HCT116 (cell line): ENCODE results near the gene CYSTM1. TPM values are rescaled to one million over a fixed set of nuclear protein-coding genes. Genes with fewer than 3 reads are reported as not detected.

Experiments used
- ATAC-seq: fragments of 200-7000 bp; cut with Tn5 transposase; 2 replicates; pipeline ENCODE4 v1.9.1; 2020; ENCODE audit warnings: mild to moderate bottlenecking, moderate library complexity
- BruUV-seq: library from RNA; stranded (reverse); fragments of 400-500 nt; replicated peaks from 2 replicates; lab custom pipeline; 2021; lab: Mats Ljungman, UMichigan
- CTCF ChIA-PET: fragments of 300-600 bp; sonication (Branson Sonifier 250); formaldehyde crosslinking; loops from one replicate; lab custom pipeline; 2021; ENCODE audit warnings: antibody characterized with exemption; lab: Charles Lee
- POLR2A ChIA-PET: fragments of 300-600, 350-600 bp; sonication (Branson Sonifier 250); formaldehyde crosslinking; loops from one replicate; lab custom pipeline; 2021; ENCODE audit warnings: antibody characterized with exemption; lab: Charles Lee
- RAD21 ChIA-PET, 2 experiments: fragments of 300-600 bp; sonication (Branson Sonifier 250); formaldehyde crosslinking; loops; one replicate each; lab custom pipeline; 2023; ENCODE audit warnings: low total read pairs in 2 of 2; ENCODE audit not compliant: uncharacterized antibody in 2 of 2, unreplicated experiment in 2 of 2, low non-redundant PET in 1 of 2; lab: Charles Lee
- DNase-seq: peaks from one replicate; pipeline ENCODE4 v3.0.0-alpha.2; 2010; ENCODE audit warnings: low read depth, low spot score
- H2AFZ ChIP-seq: fragments of 200-600 bp; shearing (Covaris generic), sonication (generic); 2 replicates; pipeline ENCODE4 v1.6.1; 2017; ENCODE audit warnings: low read depth, mixed run types, mixed read lengths, antibody characterized with exemption, low read length; ENCODE audit not compliant: poor library complexity, severe bottlenecking
- H3K27ac ChIP-seq: 2 replicates; pipeline ENCODE4 v1.5.1; 2012; ENCODE audit warnings: low read depth, low read length
- H3K27me3 ChIP-seq: fragments of 200-600 bp; sonication (generic); 2 replicates; pipeline ENCODE4 v1.6.1; 2016; ENCODE audit warnings: mixed run types, low read length, mixed read lengths; ENCODE audit not compliant: insufficient read depth
- H3K36me3 ChIP-seq, 2 experiments: fragments of 200-500 bp in 1 of 2; fragments of 200-600 bp in 1 of 2; sonication (Bioruptor generic) in 1 of 2; sonication (generic) in 1 of 2; 2 replicates each; pipeline versions ENCODE4 v1.5.1 to v1.6.1; 2014 to 2016; ENCODE audit warnings: low read length in 2 of 2, inconsistent platforms in 1 of 2, mixed read lengths in 1 of 2, mixed run types in 1 of 2; ENCODE audit not compliant: insufficient read depth in 2 of 2, control insufficient read depth in 1 of 2
- H3K4me1 ChIP-seq, 2 experiments: fragments of 200-600 bp in 1 of 2; sonication (generic) in 1 of 2; 2 replicates each; pipeline versions ENCODE4 v1.5.1 to v1.6.1; 2012 to 2017; ENCODE audit warnings: low read length in 2 of 2, inconsistent platforms in 1 of 2, mild to moderate bottlenecking in 1 of 2, mixed read lengths in 1 of 2, mixed run types in 1 of 2, moderate library complexity in 1 of 2; ENCODE audit not compliant: insufficient read depth in 2 of 2, control insufficient read depth in 1 of 2
- H3K4me2 ChIP-seq: fragments of 200-600 bp; sonication (generic); 2 replicates; pipeline ENCODE4 v1.6.1; 2017; ENCODE audit warnings: mixed run types, low read length, mixed read lengths
- H3K4me3 ChIP-seq, 2 experiments: fragments of 200-600 bp in 1 of 2; sonication (generic) in 1 of 2; replicated peaks in 1 of 2; 2 replicates each; pipeline ENCODE4 v1.5.1; 2011 to 2016; ENCODE audit warnings: low read length in 2 of 2, control low read depth in 1 of 2, low read depth in 1 of 2, mild to moderate bottlenecking in 1 of 2, mixed read lengths in 1 of 2, mixed run types in 1 of 2
- H3K79me2 ChIP-seq: fragments of 200-600 bp; sonication (generic); 2 replicates; pipeline ENCODE4 v1.6.1; 2017; ENCODE audit warnings: mild to moderate bottlenecking, mixed run types, low read length, moderate library complexity, mixed read lengths; ENCODE audit not compliant: insufficient read depth
- H3K9ac ChIP-seq: fragments of 200-600 bp; sonication (generic); 2 replicates; pipeline ENCODE4 v1.6.1; 2016; ENCODE audit warnings: low read length, mixed read lengths
- H3K9me2 ChIP-seq: fragments of 200-600 bp; sonication (generic), shearing (Covaris generic); 2 replicates; pipeline ENCODE4 v1.6.1; 2017; ENCODE audit warnings: mixed run types, mild to moderate bottlenecking, moderate library complexity; ENCODE audit not compliant: insufficient read depth
- H3K9me3 ChIP-seq, 2 experiments: fragments of 200-500 bp in 1 of 2; fragments of 200-600 bp in 1 of 2; sonication (Bioruptor generic) in 1 of 2; sonication (generic) in 1 of 2; 2 replicates each; pipeline ENCODE4 v1.6.1; 2014 to 2017; ENCODE audit warnings: low read length in 2 of 2, mixed read lengths in 2 of 2, inconsistent platforms in 1 of 2, low read depth in 1 of 2, mild to moderate bottlenecking in 1 of 2, mixed run types in 1 of 2, moderate library complexity in 1 of 2; ENCODE audit not compliant: control insufficient read depth in 1 of 2, insufficient read depth in 1 of 2
- H4K20me1 ChIP-seq: fragments of 200-600 bp; sonication (generic), shearing (Covaris generic); 2 replicates; pipeline ENCODE4 v1.6.1; 2017; ENCODE audit warnings: mixed run types, mild to moderate bottlenecking, moderate library complexity; ENCODE audit not compliant: insufficient read depth
- POLR2A ChIP-seq: IDR thresholded peaks from 2 replicates; pipeline ENCODE4 v1.7.0; 2011; ENCODE audit warnings: borderline replicate concordance; ENCODE audit not compliant: insufficient read depth, insufficient read length; ENCODE audit errors: extremely low read depth
- REST ChIP-seq: IDR thresholded peaks from 2 replicates; pipeline ENCODE4 v1.6.1; 2012; ENCODE audit warnings: low read depth
- YY1 ChIP-seq: IDR thresholded peaks from 2 replicates; pipeline ENCODE4 v1.6.1; 2011; ENCODE audit warnings: low read length, low read depth, moderate library complexity, mild to moderate bottlenecking; ENCODE audit not compliant: insufficient replicate concordance; ENCODE audit errors: extremely low read depth
- ZBTB33 ChIP-seq: IDR thresholded peaks from 2 replicates; pipeline ENCODE4 v1.6.1; 2011; ENCODE audit warnings: mild to moderate bottlenecking, low read length, moderate library complexity; ENCODE audit not compliant: insufficient replicate concordance; ENCODE audit errors: extremely low read depth
- intact Hi-C: fragments of 100-400 bp; cut with micrococcal nuclease; formaldehyde crosslinking; loops from 2 replicates; pipeline ENCODE4 v1.10.0; 2022
- total RNA-seq: library from RNA; stranded (reverse); gene quantifications from one replicate; pipeline ENCODE4 v1.2.1, GENCODE V29; 2021; ENCODE audit not compliant: unreplicated experiment

The CYSTM1 gene
- total RNA-seq, 1 experiment from 2014 or later: 56.0 TPM

- no peak for TF ChIP-seq YY1
Measured at GRCh38 chr5:140135127-140135526, 39.9 kb upstream of the CYSTM1 start (continued).

- no peak overlapping the region for H3K9ac ChIP-seq
- DNase-seq: no peak
- ChIA-PET RAD21 (no interaction called here), POLR2A (no interaction called here), CTCF (interaction anchor here (1.0 to 2.3 kb wide), 3 partner anchors 9 to 64 kb away, joined by 3 to 9 read pairs (median 3); no protein-coding TSS in a partner anchor)
- intact Hi-C loops: no loop called here
- no peak overlapping the region for H3K4me3 ChIP-seq
- ATAC-seq: no peak
- no peaks in the 10 kb centered on the region for H3K36me3 ChIP-seq
- no peaks in the 10 kb centered on the region for H3K9me2 ChIP-seq
- H3K9me3 ChIP-seq: no peaks in the 10 kb centered on the region
- TF ChIP-seq ZBTB33 (no peak), POLR2A (no peak), REST (no peak)
- H3K4me1 ChIP-seq: peaks cover 0 to 8% of the 10 kb centered on the region in 2 experiments; a peak in 2 of 4 replicates
- BruUV-seq: no TSS peak
- no peaks in the 10 kb centered on the region for H4K20me1 ChIP-seq
- H3K27ac ChIP-seq: no peak overlapping the region
- H3K4me2 ChIP-seq: no peak overlapping the region
- H3K27me3 ChIP-seq: no peaks in the 10 kb centered on the region
- no peak overlapping the region for H2AFZ ChIP-seq
- H3K79me2 ChIP-seq: no peaks in the 10 kb centered on the region; the same call in 1 of the 2 replicates
Measured at GRCh38 chr5:140136624-140137023, 38.4 kb upstream of the CYSTM1 start.
